Umbilical cord (tissue), 2 donors: ENCODE data around the gene ACTA2. TPM values are rescaled to one million over a fixed set of nuclear protein-coding genes. Genes with fewer than 3 reads are reported as not detected.
A peak's percentile ranks its signal among the peaks of the same experiment; 100 is the strongest.

Experiments
- DNase-seq: peaks from one replicate; pipeline ENCODE4 v3.0.0-alpha.2; 2015; ENCODE audit warnings: low spot score
- total RNA-seq: library from RNA; depleted of rRNA; stranded (reverse); fragments of >200 nt; gene quantifications from one replicate; pipeline ENCODE4 v1.2.3, GENCODE V29; 2014; ENCODE audit warnings: low replicate concordance; ENCODE audit not compliant: insufficient read depth

Gene ACTA2
- total RNA-seq, 1 donor from 2014 or later: 11,557 TPM

DNA sequence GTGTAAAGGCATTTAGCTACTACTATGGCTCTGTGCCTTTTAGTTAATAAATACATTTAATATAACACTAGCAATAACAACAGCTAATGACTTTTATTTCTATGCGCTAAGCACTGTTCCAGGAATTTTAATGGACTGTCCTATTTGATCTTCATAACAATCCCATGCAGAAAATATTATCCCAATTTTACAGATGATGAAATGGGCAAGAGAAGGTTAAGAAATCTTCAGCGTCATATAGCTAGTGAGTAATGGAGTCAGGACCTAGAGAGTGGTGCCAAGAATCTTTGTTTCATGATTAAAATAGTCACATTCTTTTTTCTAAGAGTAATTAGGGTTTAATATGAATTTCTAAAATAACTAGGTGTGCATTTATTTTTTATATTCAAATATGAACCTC is 32.4 kb downstream of the ACTA2 start:
- no peak for DNase-seq

DNA sequence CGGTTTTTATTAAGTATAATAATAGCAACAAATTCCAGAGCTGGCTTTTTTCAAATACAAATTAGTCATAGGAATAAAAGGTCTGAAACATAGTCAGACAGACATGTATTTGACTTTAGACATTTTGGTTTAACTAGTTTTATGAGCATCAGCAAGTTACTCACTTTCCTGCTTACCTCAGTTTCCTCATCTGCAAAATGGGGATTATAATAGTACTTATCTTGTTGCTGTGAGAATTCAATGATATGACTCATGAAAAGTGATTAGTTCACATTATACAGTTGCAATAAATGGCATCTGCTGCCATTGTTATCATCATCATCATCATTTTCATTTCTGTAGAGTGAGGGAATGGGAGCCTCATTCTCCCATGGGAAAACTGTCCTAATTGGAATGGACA is 33.5 kb downstream of the ACTA2 start:
- no peak for DNase-seq

DNA sequence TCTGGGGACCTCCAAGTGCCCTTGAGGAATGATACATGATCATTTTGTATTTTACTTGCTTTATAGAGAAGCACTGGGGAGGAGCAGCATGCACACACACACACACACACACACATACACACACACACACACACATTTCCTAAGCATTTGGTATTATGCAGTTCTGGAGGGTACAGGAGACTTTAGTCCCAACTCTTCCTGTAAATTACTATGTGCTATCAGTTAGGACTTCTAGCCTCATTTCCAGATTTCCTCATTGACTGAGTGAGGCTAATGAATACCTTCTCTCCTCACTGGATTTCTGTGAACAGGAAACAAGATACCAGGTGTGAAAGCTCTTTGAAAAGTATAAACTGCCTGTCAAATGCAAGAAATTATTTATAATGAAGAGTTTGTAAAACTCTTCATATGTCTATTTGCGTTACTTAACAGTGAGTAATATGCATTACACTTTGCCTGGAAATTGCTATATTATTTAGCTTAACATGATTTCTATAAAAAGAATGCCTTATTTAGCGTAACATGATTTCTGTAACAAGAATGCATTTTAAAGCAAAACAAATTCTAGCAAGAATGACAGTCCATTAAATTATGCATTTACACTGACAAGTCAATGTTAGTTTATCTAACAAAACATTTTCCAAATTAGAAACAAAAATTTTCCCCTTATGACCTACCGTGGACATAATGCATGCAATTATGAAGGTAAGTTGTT is 34.2 kb downstream of the ACTA2 start:
- no peak for DNase-seq

DNA sequence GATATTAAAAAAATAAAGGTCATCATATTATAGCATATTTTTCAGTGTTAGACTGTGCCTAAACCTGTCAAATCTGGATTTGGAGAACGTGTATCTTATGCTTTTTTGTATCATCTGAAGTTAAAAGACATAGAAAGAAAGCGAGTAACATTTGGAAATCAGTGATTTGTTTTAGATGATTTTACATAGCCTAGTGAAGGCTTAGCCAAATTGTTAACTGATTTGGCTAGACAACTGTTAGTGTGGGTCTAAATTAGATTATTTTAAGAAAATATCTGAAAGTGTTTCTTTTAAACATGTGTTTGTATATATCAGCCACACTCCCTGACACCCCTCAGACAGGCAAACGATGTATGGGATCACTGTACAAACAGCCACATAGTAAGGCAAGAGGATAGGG is 35.6 kb downstream of the ACTA2 start:
- no peak for DNase-seq

DNA sequence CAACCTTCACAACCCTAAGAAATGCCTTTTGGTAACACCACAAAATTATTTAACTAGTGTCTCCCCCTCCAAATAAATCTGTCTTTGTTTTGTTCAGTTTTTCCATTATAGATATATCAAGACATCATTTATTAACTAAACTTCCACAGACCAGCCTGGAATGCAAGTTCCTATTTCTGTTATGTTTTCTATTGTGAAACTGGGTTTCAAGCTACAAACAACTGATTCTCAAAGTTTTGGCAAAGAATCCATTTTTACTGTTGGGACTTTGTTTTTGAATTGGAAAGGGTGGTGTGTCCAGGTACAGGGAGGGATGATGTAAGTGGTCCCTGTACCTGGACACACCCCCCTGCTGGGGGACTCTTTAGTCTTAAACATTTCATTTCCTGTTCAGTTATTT is 36.3 kb downstream of the ACTA2 start:
- DNase-seq: no peak

GRCh38 chr10:88915781-88916180 is 36.8 kb downstream of the ACTA2 start:
- no peak for DNase-seq

DNA sequence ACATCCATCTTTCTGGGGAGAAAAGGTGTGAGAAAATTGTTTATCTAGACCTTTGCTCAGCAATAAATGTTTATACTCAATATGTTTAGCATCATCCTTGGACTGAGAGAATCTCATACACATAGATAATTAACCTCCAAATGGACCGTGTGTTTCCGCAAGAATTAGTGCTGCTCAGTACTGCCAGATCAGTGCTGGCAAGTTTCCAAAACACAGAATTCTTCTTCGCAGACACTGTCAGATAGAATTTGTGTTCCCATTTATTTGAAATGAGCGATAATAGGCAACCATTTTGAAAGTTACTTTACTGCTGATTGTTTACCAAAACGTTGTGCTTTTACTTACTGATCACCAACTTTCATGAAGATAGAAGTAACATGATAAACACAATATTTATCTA is 38.8 kb downstream of the ACTA2 start:
- DNase-seq: no peak

GRCh38 chr10:88913127-88913526 is 39.4 kb downstream of the ACTA2 start:
- DNase-seq: peak; percentile 49

GRCh38 chr10:88911851-88912250 is 40.7 kb downstream of the ACTA2 start:
- DNase-seq: no peak

GRCh38 chr10:88911116-88911515 is 41.5 kb downstream of the ACTA2 start:
- DNase-seq: no peak

DNA sequence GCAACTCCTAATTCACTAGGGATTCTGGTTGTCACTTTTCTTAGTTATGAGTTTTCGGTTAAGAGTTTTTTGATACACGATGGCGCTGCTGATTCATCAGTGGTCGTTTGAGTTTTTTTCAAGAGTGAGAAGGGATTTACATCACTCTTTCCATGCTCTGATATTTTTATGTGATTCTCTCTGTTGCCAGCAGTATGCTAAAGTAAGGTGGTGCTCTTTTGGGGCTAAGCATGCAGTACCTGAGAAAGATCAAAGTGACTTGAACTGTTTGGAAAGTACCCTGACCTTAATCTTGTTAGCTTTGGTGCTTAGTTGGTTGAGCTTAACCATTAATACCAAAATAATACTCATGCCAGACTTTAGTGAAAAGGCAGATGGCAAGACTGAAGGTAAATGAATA is 44.4 kb downstream of the ACTA2 start:
- peak; percentile 60 for DNase-seq

DNA sequence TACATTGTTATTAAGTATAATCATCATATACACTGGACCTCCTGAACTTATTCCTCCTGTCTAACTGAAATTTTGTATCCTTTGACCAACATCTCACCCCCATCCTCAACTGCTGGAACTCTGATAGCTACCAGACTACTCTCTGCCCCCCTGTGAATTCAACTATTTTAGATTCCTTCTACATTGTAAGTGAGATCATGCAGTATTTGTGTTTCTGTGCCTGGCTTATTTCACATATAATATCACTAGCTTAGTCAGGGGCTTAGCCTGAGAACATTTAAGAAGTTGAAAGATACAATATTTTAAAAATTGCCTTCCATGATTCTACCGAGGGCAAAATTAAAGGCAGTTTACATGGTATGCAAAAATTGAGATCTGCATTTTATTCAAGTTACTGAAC is 45.7 kb downstream of the ACTA2 start:
- peak; percentile 91 for DNase-seq

DNA sequence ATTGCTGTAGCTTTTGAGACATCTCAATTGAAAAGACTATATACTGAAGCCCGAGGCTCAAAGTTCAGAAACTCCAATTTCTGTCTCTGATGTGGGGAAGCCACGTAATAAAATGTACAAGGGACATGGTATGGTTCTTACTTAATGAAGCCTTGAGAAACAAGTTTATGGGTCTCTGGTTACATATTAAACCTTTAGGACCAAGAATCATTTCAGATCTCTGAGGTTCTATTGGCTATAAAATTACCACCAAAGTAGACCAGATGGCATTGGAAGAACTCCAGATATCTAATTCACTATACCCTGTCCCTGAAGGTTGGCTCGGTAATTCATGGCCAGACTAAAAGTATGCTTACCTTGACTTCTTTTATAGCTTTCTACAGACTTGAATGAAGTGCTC is 48.9 kb downstream of the ACTA2 start:
- no peak for DNase-seq

DNA sequence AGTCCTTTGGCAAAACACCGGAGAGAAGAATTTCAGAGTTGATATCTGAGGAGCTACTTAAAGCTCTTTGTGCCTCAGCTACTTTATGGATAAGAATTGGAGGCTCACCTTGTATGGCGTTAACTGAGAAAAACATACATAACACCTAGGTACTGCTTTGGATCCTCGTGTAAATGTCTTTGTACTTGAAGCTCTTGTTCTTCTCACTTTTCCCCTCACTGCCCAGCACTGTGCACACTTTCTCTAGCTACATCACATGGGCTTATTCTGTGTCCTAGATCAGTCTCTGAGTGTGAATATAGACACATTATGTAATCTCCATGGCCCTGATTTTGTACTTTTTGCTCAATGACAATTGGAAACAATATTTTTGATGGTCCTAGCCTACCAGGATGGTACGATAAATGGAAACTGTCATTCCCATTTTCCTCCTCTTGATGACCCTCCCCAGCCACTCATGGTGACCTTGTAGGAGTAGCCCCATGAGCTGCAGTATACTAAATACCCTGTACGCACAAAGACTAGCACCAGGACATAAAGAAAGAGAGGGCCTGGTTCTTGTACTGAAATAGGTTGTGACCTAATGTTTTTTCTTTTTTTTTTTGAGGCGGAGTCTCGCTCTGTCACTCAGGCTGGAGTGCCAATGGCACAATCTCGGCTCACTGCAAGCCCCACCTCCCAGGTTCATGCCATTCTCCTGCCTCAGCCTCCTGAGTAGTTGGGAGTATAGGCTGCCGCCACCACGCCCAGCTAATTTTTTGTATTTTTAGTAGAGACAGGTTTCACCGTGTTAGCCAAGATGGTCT is 50.4 kb downstream of the ACTA2 start:
- no peak for DNase-seq

- peak; percentile 77 for DNase-seq
These were observed 51.2 kb downstream of the ACTA2 start for GRCh38 chr10:88901206-88901983.

- no peak for DNase-seq
These were observed 52.7 kb downstream of the ACTA2 start for GRCh38 chr10:88899886-88900285.

DNA sequence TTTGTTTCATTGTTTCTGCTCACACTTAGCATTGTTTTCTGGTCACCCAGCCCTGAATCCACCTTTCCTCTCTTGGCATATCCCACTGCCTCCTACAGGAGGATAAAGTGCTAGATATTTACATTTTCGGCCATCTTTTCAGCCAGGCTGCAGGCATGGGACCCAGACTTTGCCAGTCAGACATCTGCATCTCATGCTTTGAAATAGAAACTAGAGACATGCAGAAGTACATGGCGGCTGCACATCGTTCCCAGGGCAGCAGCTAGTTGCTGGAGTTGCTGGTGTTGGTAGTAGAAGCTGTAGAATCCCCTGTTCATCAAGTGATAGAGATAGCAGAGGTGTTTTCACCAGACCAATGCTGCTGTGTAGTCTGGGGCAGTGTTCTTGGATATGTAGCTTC is 53.8 kb downstream of the ACTA2 start:
- DNase-seq: no peak

GRCh38 chr10:88896994-88897853 is 55.3 kb downstream of the ACTA2 start:
- peak; percentile 72 for DNase-seq

DNA sequence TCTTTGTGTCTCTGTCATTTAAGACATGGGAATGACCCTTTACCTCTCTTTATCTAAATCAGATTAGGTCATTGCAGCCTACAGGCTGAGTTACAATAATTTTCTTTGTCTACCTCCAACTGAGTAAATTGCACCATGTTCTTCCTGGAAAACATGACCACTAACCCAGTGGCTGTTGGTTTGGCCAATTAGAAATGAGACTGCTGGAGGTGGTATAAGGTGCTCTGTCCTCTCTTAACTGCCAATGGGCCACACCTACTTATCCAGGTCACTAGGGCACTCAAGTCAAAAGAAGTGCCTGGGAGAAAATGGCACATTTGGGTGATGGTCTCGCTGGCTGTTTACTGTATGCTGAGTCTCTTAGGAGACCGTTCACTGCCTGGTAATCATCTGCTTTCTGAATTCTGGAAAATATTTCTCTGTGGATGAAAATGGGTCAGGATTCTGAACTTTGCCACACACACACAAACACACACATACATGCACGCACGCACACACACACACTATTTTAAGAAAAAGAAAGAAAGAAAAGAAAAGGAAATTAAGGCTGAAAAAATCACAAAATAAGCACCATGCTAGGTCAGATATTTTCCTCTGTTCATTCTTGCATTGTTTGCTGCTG is 56.1 kb downstream of the ACTA2 start:
- no peak for DNase-seq

- no peak for DNase-seq
These were observed 57.3 kb downstream of the ACTA2 start for GRCh38 chr10:88895250-88895649.

GRCh38 chr10:88893611-88894010 is 59.0 kb downstream of the ACTA2 start:
- no peak for DNase-seq
